Activated CD4-positive, alpha-beta T cell treated with anti-CD3 and anti-CD28 coated beads, Interleukin-2, amount 50 U/mL, for 4 hours (primary cell): ENCODE measurements around the gene ATXN1.

Experiments used
- DNase-seq, 2 experiments: peaks; one replicate each; pipeline ENCODE4 v3.0.0-alpha.2; 2020

ATXN1 gene

GRCh38 chr6:16490616-16491015 is 270.6 kb downstream of the ATXN1 start:
- no peak for DNase-seq

GRCh38 chr6:16488813-16489212 is 272.4 kb downstream of the ATXN1 start:
- no peak for DNase-seq

- DNase-seq: no peak
Measured at GRCh38 chr6:16487996-16488674, 273.1 kb downstream of the ATXN1 start.

GRCh38 chr6:16486661-16487060 is 274.6 kb downstream of the ATXN1 start:
- DNase-seq: peak; percentile 64 to 68

- DNase-seq: peak in 1 of 2 experiments; percentile 30
Measured at GRCh38 chr6:16483315-16483875, 277.9 kb downstream of the ATXN1 start.

- no peak for DNase-seq
Measured at GRCh38 chr6:16482702-16483314, 278.5 kb downstream of the ATXN1 start.

GRCh38 chr6:16481697-16482399 is 279.4 kb downstream of the ATXN1 start:
- peak; percentile 54 to 60 for DNase-seq

GRCh38 chr6:16480763-16481560 is 280.3 kb downstream of the ATXN1 start:
- no peak for DNase-seq

- DNase-seq: no peak
Measured at GRCh38 chr6:16477367-16478149, 283.7 kb downstream of the ATXN1 start.

- DNase-seq: no peak
Measured at GRCh38 chr6:16476861-16477260, 284.4 kb downstream of the ATXN1 start.

GRCh38 chr6:16475494-16475781 is 285.8 kb downstream of the ATXN1 start:
- no peak for DNase-seq

GRCh38 chr6:16474772-16475493 is 286.3 kb downstream of the ATXN1 start:
- DNase-seq: no peak

GRCh38 chr6:16473908-16474771 is 287.1 kb downstream of the ATXN1 start:
- peak in 1 of 2 experiments; percentile 38 for DNase-seq

- no peak for DNase-seq
Measured at GRCh38 chr6:16473184-16473907, 287.9 kb downstream of the ATXN1 start.

- no peak for DNase-seq
Measured at GRCh38 chr6:16472349-16473069, 288.8 kb downstream of the ATXN1 start.

- no peak for DNase-seq
Measured at GRCh38 chr6:16471910-16472297, 289.4 kb downstream of the ATXN1 start.

GRCh38 chr6:16471222-16471909 is 289.9 kb downstream of the ATXN1 start:
- DNase-seq: no peak

GRCh38 chr6:16470502-16471221 is 290.6 kb downstream of the ATXN1 start:
- no peak for DNase-seq
